Neural progenitor cell (in vitro differentiated cells): ENCODE measurements around the gene P3H4. TPM values are rescaled to one million over a fixed set of nuclear protein-coding genes. Genes with fewer than 3 reads are reported as not detected.

Source experiments
- DNase-seq: peaks from one replicate; pipeline ENCODE4 v3.0.0-alpha.2; 2016; ENCODE audit warnings: low spot score
- H2AFZ ChIP-seq: fragments of 200-600 bp; sonication (generic); replicated peaks from 2 replicates; pipeline ENCODE4 v1.6.1; 2016; ENCODE audit warnings: antibody characterized with exemption
- H3F3A ChIP-seq: fragments of 200-600 bp; sonication (generic); 2 replicates; pipeline ENCODE4 v1.6.1; 2016; ENCODE audit warnings: antibody characterized with exemption, low read depth
- H3K27ac ChIP-seq: fragments of 200-600 bp; sonication (generic); 2 replicates; pipeline ENCODE4 v1.5.1; 2016; ENCODE audit warnings: mild to moderate bottlenecking
- H3K27me3 ChIP-seq: fragments of 200-600 bp; sonication (generic); 2 replicates; pipeline ENCODE4 v1.6.1; 2016; ENCODE audit warnings: mild to moderate bottlenecking, moderate library complexity
- H3K36me3 ChIP-seq: fragments of 200-600 bp; sonication (generic); 2 replicates; pipeline ENCODE4 v1.5.1; 2016
- H3K4me1 ChIP-seq: fragments of 200-600 bp; sonication (generic); 2 replicates; pipeline ENCODE4 v1.6.1; 2016; ENCODE audit warnings: mixed run types
- H3K4me2 ChIP-seq: fragments of 200-600 bp; sonication (generic); 2 replicates; pipeline ENCODE4 v1.6.1; 2016
- H3K4me3 ChIP-seq: fragments of 200-600 bp; sonication (generic); 2 replicates; pipeline ENCODE4 v1.5.1; 2016
- H3K79me2 ChIP-seq: fragments of 200-600 bp; sonication (generic); 2 replicates; pipeline ENCODE4 v1.6.1; 2016; ENCODE audit warnings: low read depth
- H3K9ac ChIP-seq: fragments of 200-600 bp; sonication (generic); 2 replicates; pipeline ENCODE4 v1.6.1; 2016
- H3K9me3 ChIP-seq: fragments of 200-600 bp; sonication (generic); 2 replicates; pipeline ENCODE4 v1.5.1; 2016; ENCODE audit warnings: low read depth
- H4K20me1 ChIP-seq: fragments of 200-600 bp; sonication (generic); 2 replicates; pipeline ENCODE4 v1.6.1; 2016; ENCODE audit warnings: low read depth
- H3K27ac Mint-ChIP-seq: 3 replicates; pipeline ENCODE4 v1.8.0; 2021; ENCODE audit warnings: mixed read lengths
- H3K27me3 Mint-ChIP-seq: 2 replicates; pipeline ENCODE4 v1.8.0; 2022; ENCODE audit warnings: low read depth, mild to moderate bottlenecking, inconsistent platforms, moderate library complexity, mixed read lengths; ENCODE audit not compliant: insufficient read depth
- H3K36me3 Mint-ChIP-seq: 3 replicates; pipeline ENCODE4 v1.8.0; 2021; ENCODE audit warnings: mixed read lengths
- H3K4me1 Mint-ChIP-seq: 3 replicates; pipeline ENCODE4 v1.8.0; 2021; ENCODE audit warnings: mixed read lengths
- H3K4me3 Mint-ChIP-seq: 3 replicates; pipeline ENCODE4 v1.8.0; 2021; ENCODE audit warnings: mild to moderate bottlenecking, moderate library complexity, mixed read lengths
- H3K9me3 Mint-ChIP-seq: 3 replicates; pipeline ENCODE4 v1.8.0; 2020; ENCODE audit warnings: mixed read lengths
- EZH2 ChIP-seq: fragments of 200-600 bp; sonication (generic); IDR thresholded peaks from 2 replicates; pipeline ENCODE4 v1.6.1; 2017; ENCODE audit warnings: antibody characterized with exemption, mild to moderate bottlenecking, moderate library complexity
- EZH2phosphoT487 ChIP-seq: fragments of 200-600 bp; sonication (generic); IDR thresholded peaks from 2 replicates; pipeline ENCODE4 v1.6.1; 2017; ENCODE audit warnings: antibody characterized with exemption
- total RNA-seq: library from RNA; depleted of rRNA; stranded (reverse); fragments of >200 nt; gene quantifications from 2 replicates; pipeline ENCODE4 v1.2.3, GENCODE V29; 2015; ENCODE audit warnings: low replicate concordance
- TF ChIP-seq, protein P1 (sequence below): fragments of 200-600 bp; sonication (generic); IDR thresholded peaks from 2 replicates; pipeline ENCODE4 v1.5.1; 2017; ENCODE audit warnings: antibody characterized with exemption, mild to moderate bottlenecking

P3H4 gene
- total RNA-seq, 1 donor from 2014 or later: 18.7 TPM

DNA sequence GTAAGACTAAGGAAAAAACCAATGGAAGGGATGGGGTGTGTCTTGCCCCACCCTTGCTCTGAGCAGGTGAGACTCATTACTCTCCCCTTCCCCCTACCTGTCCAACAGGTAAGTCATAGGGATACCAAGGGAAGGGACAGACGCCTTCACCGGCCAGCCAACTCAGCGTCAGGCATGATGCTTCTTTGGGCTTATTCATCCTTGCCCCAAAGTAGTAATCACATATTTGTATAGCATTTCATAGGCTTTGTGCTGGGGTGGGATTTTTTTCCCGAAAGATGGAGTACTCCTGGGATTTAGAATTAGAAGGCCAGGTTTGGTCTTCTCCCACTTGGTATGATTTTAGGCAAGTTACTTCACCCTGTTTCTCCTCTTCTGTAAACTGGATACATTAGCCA, 24.7 kb downstream of the P3H4 start:
- Histone ChIP-seq H3K79me2 (peaks cover 33% of the 10 kb centered on the region), H3K36me3 (no peaks in the 10 kb centered on the region), H3K4me1 (peaks cover 15% of the 10 kb centered on the region), H3F3A (peaks cover 35% of the 10 kb centered on the region), H4K20me1 (peaks cover 17% of the 10 kb centered on the region), H3K9me3 (no peaks in the 10 kb centered on the region), H2AFZ (no peak overlapping the region), H3K27ac (no peak overlapping the region), H3K9ac (no peak overlapping the region), H3K27me3 (no peaks in the 10 kb centered on the region), H3K4me2 (peak overlapping the region; percentile 53), H3K4me3 (no peak overlapping the region)
- Mint-ChIP-seq H3K27me3 (peaks cover 10% of the 10 kb centered on the region), H3K4me3 (peak overlapping the region; percentile 90), H3K27ac (no peak overlapping the region), H3K9me3 (no peaks in the 10 kb centered on the region), H3K4me1 (peaks cover 32% of the 10 kb centered on the region), H3K36me3 (no peaks in the 10 kb centered on the region)
- DNase-seq: no peak
- TF ChIP-seq, protein P1, sequence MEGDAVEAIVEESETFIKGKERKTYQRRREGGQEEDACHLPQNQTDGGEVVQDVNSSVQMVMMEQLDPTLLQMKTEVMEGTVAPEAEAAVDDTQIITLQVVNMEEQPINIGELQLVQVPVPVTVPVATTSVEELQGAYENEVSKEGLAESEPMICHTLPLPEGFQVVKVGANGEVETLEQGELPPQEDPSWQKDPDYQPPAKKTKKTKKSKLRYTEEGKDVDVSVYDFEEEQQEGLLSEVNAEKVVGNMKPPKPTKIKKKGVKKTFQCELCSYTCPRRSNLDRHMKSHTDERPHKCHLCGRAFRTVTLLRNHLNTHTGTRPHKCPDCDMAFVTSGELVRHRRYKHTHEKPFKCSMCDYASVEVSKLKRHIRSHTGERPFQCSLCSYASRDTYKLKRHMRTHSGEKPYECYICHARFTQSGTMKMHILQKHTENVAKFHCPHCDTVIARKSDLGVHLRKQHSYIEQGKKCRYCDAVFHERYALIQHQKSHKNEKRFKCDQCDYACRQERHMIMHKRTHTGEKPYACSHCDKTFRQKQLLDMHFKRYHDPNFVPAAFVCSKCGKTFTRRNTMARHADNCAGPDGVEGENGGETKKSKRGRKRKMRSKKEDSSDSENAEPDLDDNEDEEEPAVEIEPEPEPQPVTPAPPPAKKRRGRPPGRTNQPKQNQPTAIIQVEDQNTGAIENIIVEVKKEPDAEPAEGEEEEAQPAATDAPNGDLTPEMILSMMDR: no peak
- TF ChIP-seq EZH2 (no peak), EZH2phosphoT487 (no peak)

DNA sequence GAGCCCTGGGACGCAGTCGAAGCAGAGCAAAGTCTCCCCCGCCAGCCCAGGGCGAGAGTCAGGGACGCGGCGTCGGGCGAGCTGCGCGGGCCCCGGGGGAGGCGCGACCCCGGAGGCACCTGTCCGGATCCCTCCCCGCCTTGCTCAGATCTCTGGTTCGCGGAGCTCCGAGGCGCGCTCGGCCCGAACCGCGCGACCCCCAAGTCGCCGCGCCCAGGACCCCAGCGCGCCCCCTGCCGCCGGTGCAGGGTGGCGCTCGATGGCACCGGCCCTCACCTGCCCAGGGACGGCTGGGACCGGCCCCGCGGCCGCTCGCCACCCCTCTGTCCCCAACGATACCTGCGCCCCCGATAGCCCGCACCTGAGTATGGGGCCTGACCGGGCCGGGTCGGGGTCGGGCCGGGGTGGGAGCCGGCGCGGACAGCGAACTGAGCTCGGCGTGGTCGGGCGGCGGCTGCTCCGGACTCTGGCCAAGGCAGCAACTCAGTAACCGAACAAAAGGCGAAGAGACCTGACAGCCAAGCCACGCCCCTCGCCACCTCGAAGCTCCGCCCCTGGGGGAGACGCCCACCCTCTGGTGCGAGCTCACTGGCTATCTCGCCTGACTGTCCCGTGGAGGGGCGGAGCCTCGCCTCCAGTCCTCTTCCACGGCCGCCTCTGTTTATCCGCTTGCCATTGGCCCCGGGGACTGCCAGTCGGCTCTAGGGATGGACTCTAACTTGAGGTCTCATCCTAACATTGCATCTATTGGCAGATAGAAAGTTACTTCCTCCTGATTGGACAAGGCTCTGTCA, 25.3 kb downstream of the P3H4 start, which contains the start of gene JUP:
TSS of gene JUP (minus strand) at position 485 of the 794 bp plus-strand sequence. CDS start 14,857 bp downstream, outside the sequence.
- Histone ChIP-seq H3K9ac (peak within 1 kb of the TSS; percentile 20), H3K27me3 (no peaks in the 10 kb centered on the region), H4K20me1 (peaks cover 23% of the 10 kb centered on the region), H3K4me1 (peaks cover 21% of the 10 kb centered on the region), H3K9me3 (no peaks in the 10 kb centered on the region), H3K4me2 (peak within 1 kb of the TSS; percentile 95), H3K36me3 (no peaks in the 10 kb centered on the region), H3F3A (peaks cover 40% of the 10 kb centered on the region), H3K4me3 (peak within 1 kb of the TSS; percentile 83), H3K79me2 (peaks cover 39% of the 10 kb centered on the region), H3K27ac (peak within 1 kb of the TSS; percentile 89), H2AFZ (no peak within 1 kb of the TSS)
- Mint-ChIP-seq H3K27me3 (peaks cover 10% of the 10 kb centered on the region), H3K4me3 (peak within 1 kb of the TSS; percentile 90), H3K27ac (no peak within 1 kb of the TSS), H3K4me1 (peaks cover 35% of the 10 kb centered on the region), H3K36me3 (no peaks in the 10 kb centered on the region), H3K9me3 (no peaks in the 10 kb centered on the region)
- no peak for TF ChIP-seq EZH2
- TF ChIP-seq, protein P1: peak; percentile 90
- DNase-seq: peak; percentile 100

DNA sequence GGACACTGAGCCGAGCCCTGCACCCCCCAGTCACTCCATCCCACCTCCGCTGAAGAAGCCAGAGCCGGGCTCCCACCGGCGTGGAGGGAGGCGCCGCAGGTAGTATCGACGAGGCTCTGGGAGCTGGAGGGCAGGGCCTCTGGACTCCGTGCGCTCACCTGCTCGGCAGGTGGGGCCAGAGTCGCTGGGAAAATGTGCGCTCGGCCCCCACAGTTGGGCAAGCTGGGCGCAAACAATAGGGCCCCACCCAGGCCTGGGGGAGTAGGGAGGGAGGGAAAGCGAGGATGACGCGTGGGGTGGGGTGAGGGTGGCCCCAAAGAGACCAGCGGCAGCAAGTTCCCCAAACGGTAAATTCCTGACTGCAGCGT, 25.9 kb downstream of the P3H4 start:
- Histone ChIP-seq H3K27ac (peak overlapping the region; percentile 89), H3K4me2 (peak overlapping the region; percentile 95), H3K36me3 (no peaks in the 10 kb centered on the region), H2AFZ (no peak overlapping the region), H3K4me3 (peak overlapping the region; percentile 83), H3K9me3 (no peaks in the 10 kb centered on the region), H3K79me2 (peaks cover 45% of the 10 kb centered on the region), H3K9ac (peak overlapping the region; percentile 20), H3F3A (peaks cover 40% of the 10 kb centered on the region), H3K4me1 (peaks cover 23% of the 10 kb centered on the region), H3K27me3 (no peaks in the 10 kb centered on the region), H4K20me1 (peaks cover 25% of the 10 kb centered on the region)
- peaks cover 37% of the 10 kb centered on the region for H3K4me1 Mint-ChIP-seq
- peak; percentile 57 for DNase-seq
- H3K9me3 Mint-ChIP-seq: no peaks in the 10 kb centered on the region
- peak overlapping the region; percentile 90 for H3K4me3 Mint-ChIP-seq
- H3K36me3 Mint-ChIP-seq: no peaks in the 10 kb centered on the region
- peaks cover 10% of the 10 kb centered on the region for H3K27me3 Mint-ChIP-seq
- H3K27ac Mint-ChIP-seq: no peak overlapping the region
- no peak for TF ChIP-seq EZH2phosphoT487
